B cell (primary cell): Measurements from ENCODE around the gene SMTN. TPM values are rescaled to one million over a fixed set of nuclear protein-coding genes. Genes with fewer than 3 reads are reported as not detected.

Source experiments
- ATAC-seq: fragments of 200-7000 bp; cut with Tn5 transposase; one replicate; pipeline ENCODE4 v1.10.0; 2021; ENCODE audit warnings: low read depth, mild to moderate bottlenecking, moderate number of reproducible peaks, moderate library complexity
- CTCF ChIA-PET: fragments of 350-600 bp; sonication (Branson Sonifier 250); formaldehyde crosslinking; loops from one replicate; lab custom pipeline; 2021; ENCODE audit warnings: antibody characterized with exemption, inconsistent platforms; lab: Charles Lee
- POLR2A ChIA-PET: fragments of 350-600 bp; sonication (Branson Sonifier 250); formaldehyde crosslinking; loops from one replicate; lab custom pipeline; 2021; ENCODE audit warnings: antibody characterized with exemption; lab: Charles Lee
- DNase-seq: peaks from one replicate; pipeline ENCODE4 v3.0.0; 2013
- H2AFZ ChIP-seq: 2 replicates; pipeline ENCODE4 v1.6.1; 2012; ENCODE audit warnings: mild to moderate bottlenecking, low read depth, low read length; ENCODE audit not compliant: insufficient read depth, poor library complexity, severe bottlenecking
- H3K27ac ChIP-seq, 2 donors: 1 replicate in 1 of 2; 2 replicates in 1 of 2; pipeline ENCODE4 v1.5.1; 2012 to 2013; ENCODE audit warnings: low read length in 2 of 2, mild to moderate bottlenecking in 2 of 2, moderate library complexity in 1 of 2
- H3K27me3 ChIP-seq, 4 experiments: fragments of 200-600 bp in 1 of 4; sonication (generic) in 1 of 4; replicated peaks in 1 of 4; 1 replicate in 2 of 4; 2 replicates in 2 of 4; pipeline versions ENCODE4 v1.6.1 to v1.7.0; 2013 to 2016; ENCODE audit warnings: low read length in 3 of 4, mild to moderate bottlenecking in 2 of 4, mixed read lengths in 1 of 4, moderate library complexity in 1 of 4; ENCODE audit not compliant: insufficient read depth in 4 of 4, control insufficient read depth in 3 of 4; ENCODE audit errors: control extremely low read depth in 1 of 4
- H3K36me3 ChIP-seq, 2 experiments: replicated peaks in 1 of 2; 1 replicate in 1 of 2; 2 replicates in 1 of 2; pipeline versions ENCODE4 v1.6.1 to v1.7.1; 2013; ENCODE audit warnings: low read length in 1 of 2; ENCODE audit not compliant: insufficient read depth in 2 of 2, control insufficient read depth in 1 of 2; ENCODE audit errors: control extremely low read depth in 1 of 2, extremely low read depth in 1 of 2
- H3K4me1 ChIP-seq, 2 donors: fragments of 200-600 bp in 1 of 2; sonication (generic) in 1 of 2; 1 replicate in 1 of 2; 2 replicates in 1 of 2; pipeline versions ENCODE4 v1.5.1 to v1.6.1; 2013 to 2017; ENCODE audit warnings: low read length in 2 of 2; ENCODE audit not compliant: control insufficient read depth in 2 of 2, insufficient read depth in 2 of 2
- H3K4me2 ChIP-seq: replicated peaks from 2 replicates; pipeline ENCODE3; 2012; ENCODE audit warnings: mild to moderate bottlenecking, low read depth, low read length; ENCODE audit not compliant: poor library complexity, severe bottlenecking
- H3K4me3 ChIP-seq, 5 experiments: fragments of 200-600 bp in 1 of 5; sonication (generic) in 1 of 5; 1 replicate in 3 of 5; 2 replicates in 2 of 5; pipeline versions ENCODE4 v1.5.1 to v1.7.0; 2011 to 2016; ENCODE audit warnings: low read length in 4 of 5, mild to moderate bottlenecking in 4 of 5, low read depth in 2 of 5, control low read depth in 1 of 5, moderate library complexity in 1 of 5; ENCODE audit not compliant: insufficient read depth in 1 of 5; ENCODE audit errors: control extremely low read depth in 1 of 5, extremely low read depth in 1 of 5
- H3K79me2 ChIP-seq: fragments of 200-600 bp; sonication (generic); one replicate; pipeline ENCODE4 v1.6.0; 2016; ENCODE audit warnings: low read length; ENCODE audit not compliant: control insufficient read depth, insufficient read depth
- H3K9ac ChIP-seq: fragments of 200-600 bp; sonication (generic); 2 replicates; pipeline ENCODE4 v1.6.1; 2017; ENCODE audit warnings: mild to moderate bottlenecking, low read length, moderate library complexity
- H3K9me3 ChIP-seq, 3 donors: one replicate each; pipeline versions ENCODE4 v1.6.1 to v1.7.1; 2013; ENCODE audit warnings: low read length in 2 of 3; ENCODE audit not compliant: control insufficient read depth in 2 of 3, insufficient read depth in 1 of 3; ENCODE audit errors: control extremely low read depth in 1 of 3
- H4K20me1 ChIP-seq: 2 replicates; pipeline ENCODE4 v1.6.0; 2012; ENCODE audit warnings: mild to moderate bottlenecking, low read length; ENCODE audit not compliant: insufficient read depth, control insufficient read depth, poor library complexity, severe bottlenecking
- H3K27ac Mint-ChIP-seq: one replicate; pipeline ENCODE4 v1.8.0; 2021; ENCODE audit warnings: mixed read lengths
- H3K27me3 Mint-ChIP-seq: one replicate; pipeline ENCODE4 v1.8.0; 2021; ENCODE audit warnings: mixed read lengths
- H3K4me1 Mint-ChIP-seq: one replicate; pipeline ENCODE4 v1.8.0; 2021; ENCODE audit warnings: mixed read lengths
- H3K4me3 Mint-ChIP-seq: one replicate; pipeline ENCODE4 v1.8.0; 2021; ENCODE audit warnings: mixed read lengths
- H3K9me3 Mint-ChIP-seq: one replicate; pipeline ENCODE4 v1.8.0; 2022; ENCODE audit warnings: mixed read lengths; ENCODE audit not compliant: insufficient read depth
- CTCF ChIP-seq: fragments of 200-600 bp; IDR thresholded peaks from one replicate; pipeline ENCODE4 v1.8.0; 2022; ENCODE audit warnings: antibody characterized with exemption, mild to moderate bottlenecking
- EZH2 ChIP-seq: IDR thresholded peaks from 2 replicates; pipeline ENCODE4 v1.6.1; 2012; ENCODE audit warnings: borderline replicate concordance, low read depth, mild to moderate bottlenecking, moderate library complexity, low read length; ENCODE audit not compliant: insufficient read depth, poor library complexity, severe bottlenecking
- WGBS: methylation state at CpG from one replicate; pipeline ENCODE4 v1.1.5; 2013; ENCODE audit warnings: missing lambda C conversion rate; ENCODE audit not compliant: insufficient coverage; 5-methylcytosine and 5-hydroxymethylcytosine counted together
- intact Hi-C: fragments of 100-400 bp; cut with micrococcal nuclease; formaldehyde crosslinking; loops from one replicate; pipeline ENCODE4 v1.10.0; 2022
- polyA plus RNA-seq: library from polyadenylated mRNA; depleted of rRNA; stranded (reverse); fragments of >200 nt; gene quantifications from 2 replicates; pipeline ENCODE4 v1.2.3, GENCODE V29; 2012
- total RNA-seq, 2 donors: library from RNA; stranded (reverse); fragments of 120-200 nt in 1 of 2; gene quantifications; 1 replicate in 1 of 2; 2 replicates in 1 of 2; pipeline versions ENCODE4 v1.2.3 to v1.2.4, GENCODE V29; 2013 to 2022

The SMTN gene
- total and polyA plus RNA-seq, 2 donors (not counting 1 experiment from before 2014, with no cell fraction given) = 4.0 to 7.0 TPM

GRCh38 chr22:31083923-31084810, 3.0 kb downstream of the SMTN start:
- POLR2A ChIA-PET = interaction anchor here (0.7 to 1.7 kb wide), 6 partner anchors 23 to 449 kb away, joined by 3 to 6 read pairs (median 5); partner anchors contain the start of genes MORC2, RNF185, SELENOM and SLC35E4
- H3K79me2 ChIP-seq = peaks cover 4% of the 10 kb centered on the region

More at GRCh38 chr22:31083923-31084810, 3.0 kb downstream of the SMTN start:
- CTCF ChIA-PET = interaction anchor here (1.0 to 3.5 kb wide), 17 partner anchors 10 to 450 kb away, joined by 3 to 18 read pairs (median 6); partner anchors contain the start of genes LIMK2, MORC2, RNF185 and SELENOM
- Mint-ChIP-seq H3K4me1 (peaks cover 40% of the 10 kb centered on the region), H3K4me3 (peak overlapping the region; percentile 92), H3K27ac (peak overlapping the region; percentile 37), H3K27me3 (no peaks in the 10 kb centered on the region), H3K9me3 (no peaks in the 10 kb centered on the region)
- no peak for DNase-seq
- Histone ChIP-seq H2AFZ (peak overlapping the region; percentile 98), H3K27me3 (no peaks in the 10 kb centered on the region), H3K4me1 (peaks cover 23 to 55% of the 10 kb centered on the region in 2 donors), H3K36me3 (no peaks in the 10 kb centered on the region), H3K4me3 (peak overlapping the region; percentile 64 to 92 (median 86)), H3K9ac (peak overlapping the region; percentile 90), H3K27ac (peak overlapping the region; percentile 21 to 91), H3K4me2 (peak overlapping the region; percentile 90), H4K20me1 (no peaks in the 10 kb centered on the region), H3K9me3 (no peaks in the 10 kb centered on the region)
- ATAC-seq = no peak
- intact Hi-C loops = loop anchor here (1.0 to 5.0 kb wide), 5 partner anchors 23 to 548 kb away; partner anchors contain the start of genes LIMK2, PIK3IP1 and SELENOM
- WGBS = 5% methylated on average over 11 of the region's 18 CpGs
- no peak for TF ChIP-seq CTCF
- TF ChIP-seq EZH2 = no peak
